ENCODE data around the gene DYRK3.

GRCh38 chr1:206651014-206651413 is 15.7 kb downstream of the DYRK3 start:
- TF ChIP-seq CTCF (IDR thresholded peaks at IDR 0.05 in 4 of 5, conservative IDR thresholded peaks at IDR 0.05 in 1 of 5) (no peak), POLR2A (IDR thresholded peaks at IDR 0.05) (no peak)
